ENCODE results near the gene SLC30A2.
"Not testable (repeated sequence)": the region's sequence is repeated elsewhere in the genome, so short reads cannot be mapped to it uniquely, and the experiment has no call there.

Gene SLC30A2, protein sequence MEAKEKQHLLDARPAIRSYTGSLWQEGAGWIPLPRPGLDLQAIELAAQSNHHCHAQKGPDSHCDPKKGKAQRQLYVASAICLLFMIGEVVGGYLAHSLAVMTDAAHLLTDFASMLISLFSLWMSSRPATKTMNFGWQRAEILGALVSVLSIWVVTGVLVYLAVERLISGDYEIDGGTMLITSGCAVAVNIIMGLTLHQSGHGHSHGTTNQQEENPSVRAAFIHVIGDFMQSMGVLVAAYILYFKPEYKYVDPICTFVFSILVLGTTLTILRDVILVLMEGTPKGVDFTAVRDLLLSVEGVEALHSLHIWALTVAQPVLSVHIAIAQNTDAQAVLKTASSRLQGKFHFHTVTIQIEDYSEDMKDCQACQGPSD

DNA sequence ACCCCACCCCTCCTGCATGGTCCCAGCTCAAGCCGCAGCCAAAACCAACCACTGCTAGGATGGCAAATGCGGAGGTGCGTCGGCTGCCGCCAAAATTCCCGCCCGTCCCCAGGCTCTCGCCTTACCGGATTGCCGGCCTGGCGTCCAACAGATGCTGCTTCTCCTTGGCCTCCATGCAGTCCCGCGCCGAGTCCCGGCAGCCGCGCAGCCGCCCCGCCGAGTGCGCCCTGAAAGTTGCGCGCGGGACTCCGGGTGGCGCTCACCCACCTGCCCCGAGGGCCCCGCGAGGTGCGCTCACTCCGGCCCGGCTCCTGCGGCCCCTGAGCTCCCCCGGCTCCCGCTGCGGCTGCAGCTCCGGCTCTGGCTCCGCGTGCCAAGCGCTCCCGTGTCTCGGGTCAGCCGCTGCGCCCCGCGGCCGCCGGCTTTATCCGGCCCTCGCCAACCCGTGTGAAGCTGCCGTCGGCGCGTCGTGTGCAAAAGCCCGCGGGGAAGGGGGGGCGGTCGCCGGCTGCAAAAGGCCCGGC is at the start of gene SLC30A2:
TSS of gene SLC30A2 (minus strand) at position 397 of the 524 bp plus-strand sequence. CDS start at position 175, 222 bp downstream.
- DNase-seq: no peak

DNA sequence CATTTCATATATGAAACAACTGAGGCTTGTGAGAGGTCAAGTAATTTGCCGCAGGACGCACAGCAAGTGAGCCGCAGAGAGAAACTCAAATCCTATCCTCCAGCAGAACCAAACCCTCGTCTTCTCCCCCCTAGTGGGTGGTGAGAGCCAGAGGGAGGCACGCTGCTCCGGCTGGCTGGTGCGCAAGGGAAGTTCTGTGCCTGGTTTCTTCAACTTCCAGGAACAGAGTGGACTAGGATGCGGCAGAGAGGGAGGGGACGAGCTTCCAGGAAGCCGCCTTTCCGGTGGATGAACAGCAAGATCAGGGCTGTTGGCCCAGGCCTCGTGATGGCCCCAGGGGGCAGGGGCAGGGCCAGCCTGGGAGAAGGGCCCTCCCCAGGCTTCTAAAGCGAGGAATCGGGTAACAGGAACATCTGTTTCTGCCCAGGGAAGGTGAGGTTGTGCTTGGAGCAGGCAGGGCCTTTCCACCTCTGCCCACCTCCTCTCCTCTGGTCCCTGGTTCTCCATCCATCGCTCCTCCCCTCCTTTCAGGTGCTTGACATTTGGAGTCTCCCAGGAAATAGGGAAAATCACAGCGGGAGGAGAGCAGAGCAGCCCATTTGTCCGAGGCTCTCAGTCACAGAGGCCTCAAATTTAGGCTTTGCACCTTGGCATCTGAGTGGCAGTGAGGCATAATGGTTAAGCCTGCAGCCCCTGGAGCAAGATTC is 48.9 kb upstream of the SLC30A2 start:
- DNase-seq: no peak

DNA sequence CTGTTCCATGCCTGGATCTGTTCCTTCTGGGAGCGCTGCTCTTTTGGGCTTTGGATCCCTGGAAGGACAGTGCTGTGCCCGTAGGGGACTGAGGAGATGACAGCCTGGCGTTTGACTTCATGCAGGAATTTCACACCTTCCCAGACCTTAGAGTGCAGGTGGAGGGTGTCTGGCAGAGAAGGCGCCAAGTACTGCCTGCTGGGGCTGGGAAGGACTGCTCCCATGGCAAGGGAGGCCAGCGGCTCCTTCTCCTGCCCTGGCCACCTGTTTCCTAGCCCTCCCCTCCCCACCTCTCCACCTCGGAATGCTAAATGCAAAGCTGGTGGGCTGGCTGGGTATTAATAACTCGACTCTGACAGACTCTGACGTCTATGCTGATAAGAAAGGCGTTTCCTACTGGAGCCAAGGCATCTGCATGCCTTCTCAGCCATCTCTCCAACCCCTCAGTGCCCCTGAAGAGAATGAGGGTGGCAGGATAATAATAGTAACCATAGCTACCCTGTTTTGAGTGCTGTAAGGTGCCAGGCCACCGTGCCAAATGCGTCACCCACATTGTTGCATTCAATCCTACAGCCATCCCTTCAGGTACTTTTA is 48.3 kb upstream of the SLC30A2 start:
- no peak for DNase-seq

DNA sequence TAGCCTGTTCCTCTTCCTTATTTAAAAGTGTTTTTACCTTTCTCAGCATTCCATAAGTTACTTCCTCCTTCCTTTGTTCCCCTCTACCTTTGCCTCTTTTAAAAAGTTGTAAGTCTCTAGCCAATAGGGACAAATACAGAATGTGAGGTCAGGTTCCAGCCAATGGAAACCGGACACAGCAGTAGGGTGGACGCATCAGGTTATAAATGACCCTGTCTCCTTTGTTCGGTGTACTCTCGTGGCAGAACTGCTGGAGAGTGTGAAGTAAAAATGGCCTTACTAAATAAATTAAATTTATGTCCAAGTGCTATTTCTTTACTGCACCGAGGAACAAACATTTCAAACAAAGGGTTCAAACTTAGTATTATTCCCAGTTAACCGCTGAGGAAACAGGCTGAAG is 47.7 kb upstream of the SLC30A2 start:
- DNase-seq: not testable (repeated sequence)

DNA sequence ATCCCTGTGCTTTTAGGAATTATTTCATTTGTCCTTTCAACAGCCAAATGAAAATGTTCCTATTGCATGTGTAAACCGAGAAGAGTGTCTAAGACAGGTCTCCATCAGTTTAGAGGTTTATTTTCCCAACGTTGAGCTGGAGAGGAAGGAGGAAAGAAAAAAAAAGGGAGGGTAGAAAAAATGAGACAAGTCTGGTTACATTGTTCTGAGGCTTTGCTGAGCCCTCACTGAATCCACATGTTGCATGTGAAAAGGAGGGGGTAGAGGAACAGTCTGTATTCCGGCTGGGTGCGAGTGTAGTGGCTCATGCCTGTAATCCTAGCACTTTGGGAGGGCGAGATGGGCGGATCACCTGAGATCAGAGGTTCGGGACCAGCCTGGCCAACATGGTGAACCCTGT is 46.5 kb upstream of the SLC30A2 start:
- DNase-seq: no peak

DNA sequence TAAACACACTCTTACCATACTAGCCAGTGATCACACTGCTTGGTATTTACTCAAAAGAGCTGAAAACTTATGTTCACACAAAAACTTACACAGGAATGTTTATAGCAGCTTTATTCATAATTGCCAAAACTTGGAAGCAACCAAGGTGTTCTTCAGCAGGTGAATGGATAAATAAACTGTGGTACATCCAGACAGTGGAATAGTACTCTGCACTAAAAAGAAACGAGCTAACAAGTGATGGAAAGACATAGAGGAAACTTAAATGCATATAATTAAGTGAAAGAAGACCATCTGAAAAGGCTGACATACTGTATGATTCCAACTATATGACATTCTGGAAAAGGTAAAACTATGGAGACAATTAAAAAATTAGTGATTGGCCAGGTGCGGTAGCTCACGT is 45.0 kb upstream of the SLC30A2 start:
- no peak for DNase-seq

DNA sequence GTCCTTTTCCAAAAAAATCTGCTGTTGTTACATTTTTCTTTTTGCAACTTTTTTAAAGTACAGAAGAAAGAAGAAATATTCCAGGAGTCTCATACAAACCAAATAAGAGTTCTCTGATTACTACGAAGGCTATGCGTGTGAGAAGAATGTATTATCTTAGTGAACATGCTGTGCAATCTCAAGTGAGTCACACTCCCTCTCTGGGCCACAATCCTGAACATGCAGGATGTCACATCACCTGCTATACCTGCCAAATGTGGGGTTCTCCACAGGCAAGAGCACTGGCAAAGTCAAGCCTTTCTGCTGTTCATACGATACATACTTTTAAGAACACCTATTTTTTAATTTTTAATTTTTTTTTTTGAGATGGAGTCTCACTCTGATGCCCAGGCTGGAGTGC is 43.2 kb upstream of the SLC30A2 start:
- no peak for DNase-seq

DNA sequence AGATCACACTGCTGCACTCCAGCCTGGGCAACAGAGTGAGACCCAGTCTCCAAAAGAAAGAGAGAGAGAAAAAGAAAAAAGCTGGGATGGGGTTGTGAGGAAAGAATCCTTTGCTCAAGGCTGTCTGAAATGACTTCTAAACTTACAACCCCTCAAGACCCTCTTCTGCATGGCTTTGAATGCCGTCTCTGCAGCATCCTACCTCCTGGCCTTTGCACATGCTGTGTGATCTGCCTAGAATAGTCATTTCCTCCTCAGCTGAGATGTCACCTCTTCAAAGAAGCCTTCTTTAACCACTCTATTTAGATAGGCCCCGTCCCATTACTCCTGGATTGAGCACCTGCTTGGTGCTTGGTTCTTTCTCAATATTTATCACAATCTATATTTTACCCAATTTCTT is 38.9 kb upstream of the SLC30A2 start:
- DNase-seq: no peak

DNA sequence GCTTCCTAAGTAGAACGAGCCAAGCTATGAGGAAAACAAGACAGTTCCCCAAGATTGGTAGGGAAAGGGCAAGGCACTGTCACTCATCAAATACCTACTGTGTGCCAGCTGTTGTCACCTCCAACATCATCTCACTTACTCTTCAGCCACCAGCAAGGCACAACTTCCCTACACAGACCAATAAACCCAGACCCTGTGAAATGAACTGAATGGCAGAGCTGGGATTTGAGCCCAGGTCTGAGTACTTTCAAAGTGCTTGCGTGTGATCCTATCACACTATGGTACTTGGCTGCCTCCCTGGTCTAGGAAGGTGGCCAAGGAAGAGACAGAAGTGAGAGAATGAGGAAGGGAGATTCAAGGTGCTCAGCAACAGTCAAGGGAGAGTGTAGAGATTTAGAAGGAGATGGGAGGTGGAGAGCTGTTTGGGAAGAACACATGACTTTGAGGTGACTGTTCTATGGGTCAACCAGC is 38.2 kb upstream of the SLC30A2 start:
- DNase-seq: no peak

DNA sequence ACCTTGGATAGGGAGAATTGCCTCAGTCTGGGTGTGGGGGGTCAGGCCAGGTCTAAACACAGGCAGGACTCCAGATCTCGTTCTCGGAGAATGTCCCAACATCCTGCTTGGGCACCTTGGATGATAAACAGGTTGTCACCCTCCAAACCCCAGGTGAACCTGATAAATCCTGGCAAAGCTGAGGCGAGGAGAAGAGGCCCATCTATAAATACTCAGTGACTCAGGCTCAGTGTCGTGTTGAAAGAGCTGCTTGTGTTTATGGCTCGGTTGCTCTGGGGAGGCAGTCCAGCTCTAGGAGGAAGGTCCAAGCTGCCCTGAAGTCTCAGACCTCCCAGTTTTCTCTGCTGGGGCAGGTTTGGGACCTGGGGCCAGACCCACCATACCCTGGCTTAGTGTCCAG is 37.3 kb upstream of the SLC30A2 start:
- no peak for DNase-seq

DNA sequence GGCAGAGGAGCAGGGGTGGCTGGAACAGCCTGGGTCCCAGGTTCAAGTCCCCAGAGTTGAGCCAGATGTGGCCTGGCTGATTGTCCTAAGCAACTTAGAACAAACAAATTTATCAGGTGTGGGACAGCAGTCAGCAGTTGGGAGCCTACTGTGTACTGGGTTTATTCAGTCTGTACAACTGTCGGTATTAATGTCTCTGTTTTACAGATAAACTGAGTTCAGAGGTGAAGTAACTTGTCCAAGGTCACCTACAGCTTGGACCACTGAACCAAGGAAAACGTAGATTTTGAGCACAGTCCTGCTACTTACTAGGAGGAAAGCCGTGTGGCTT is 36.1 kb upstream of the SLC30A2 start:
- no peak for DNase-seq

DNA sequence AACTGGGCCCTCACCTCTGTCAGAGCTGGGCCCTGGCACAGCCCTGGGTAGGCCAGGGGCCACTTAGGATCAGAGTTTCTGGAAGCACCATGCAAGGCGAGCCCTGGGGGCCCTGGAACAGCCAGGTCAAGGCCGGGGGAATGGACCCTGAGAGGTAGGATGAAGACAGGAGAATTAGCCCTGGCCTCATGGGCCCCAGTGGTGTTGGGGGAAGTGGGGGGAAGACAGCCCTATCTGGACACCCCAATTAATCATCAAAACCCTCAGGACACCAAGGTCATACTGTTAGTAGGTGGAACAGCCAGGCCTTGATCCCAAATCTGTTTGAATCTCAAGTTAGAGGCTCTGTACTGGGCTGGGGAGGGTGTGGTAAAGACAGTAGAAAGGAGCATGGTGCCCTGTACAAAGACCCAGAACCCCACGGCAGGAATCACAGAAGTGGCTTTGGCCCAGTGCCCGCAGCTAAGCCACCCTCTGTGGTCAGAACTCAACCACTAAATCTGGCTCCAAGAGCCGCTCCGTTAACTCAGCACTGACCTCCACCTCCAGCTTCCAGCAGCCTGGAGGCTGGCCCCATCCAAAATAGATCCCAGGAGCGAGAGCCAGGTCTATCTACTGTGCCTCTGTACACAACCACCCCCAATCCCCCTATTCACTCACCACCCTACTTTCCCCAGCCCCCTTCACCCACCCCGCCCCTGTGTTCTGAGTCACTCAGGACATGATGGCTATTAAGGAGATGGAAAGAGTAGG is 35.5 kb upstream of the SLC30A2 start:
- no peak for DNase-seq

DNA sequence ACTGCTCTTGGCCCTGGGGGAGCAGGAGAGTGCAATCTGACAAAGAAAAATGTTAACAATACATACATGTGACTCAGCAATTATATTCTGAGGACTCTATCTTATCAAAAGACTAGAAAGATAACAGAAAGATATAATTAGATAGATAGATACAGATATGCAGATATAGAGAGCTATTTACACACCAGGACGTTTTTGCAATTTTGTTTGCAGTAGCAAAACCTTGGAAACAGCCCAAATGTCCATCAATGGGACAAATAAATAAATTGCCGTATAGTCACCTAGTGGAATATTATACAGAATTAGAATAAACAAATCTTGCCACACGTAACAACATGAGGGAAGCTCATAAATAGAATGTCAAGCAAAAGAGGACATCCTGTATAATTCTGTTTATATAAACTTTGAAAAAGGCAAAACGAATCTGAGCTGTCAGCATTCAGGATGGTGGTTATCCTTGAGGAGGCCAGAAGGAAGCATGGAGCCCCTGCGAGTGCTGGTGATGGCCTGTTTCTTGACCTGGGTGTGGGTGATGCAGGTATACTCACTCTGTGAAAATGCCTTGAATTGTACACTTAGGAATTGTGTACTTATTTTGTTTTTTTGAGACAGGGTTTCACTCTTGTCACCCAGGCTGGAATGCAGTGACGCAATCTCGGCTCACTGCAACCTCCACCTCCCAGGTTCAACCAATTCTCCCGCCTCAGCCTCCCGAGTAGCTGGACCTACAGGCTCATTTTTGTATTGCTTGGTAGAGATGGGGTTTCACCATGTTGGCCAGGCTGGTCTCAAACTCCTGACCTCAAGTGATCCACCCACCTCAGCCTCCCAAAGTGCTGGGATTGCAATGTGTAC is 34.3 kb upstream of the SLC30A2 start:
- DNase-seq: no peak

DNA sequence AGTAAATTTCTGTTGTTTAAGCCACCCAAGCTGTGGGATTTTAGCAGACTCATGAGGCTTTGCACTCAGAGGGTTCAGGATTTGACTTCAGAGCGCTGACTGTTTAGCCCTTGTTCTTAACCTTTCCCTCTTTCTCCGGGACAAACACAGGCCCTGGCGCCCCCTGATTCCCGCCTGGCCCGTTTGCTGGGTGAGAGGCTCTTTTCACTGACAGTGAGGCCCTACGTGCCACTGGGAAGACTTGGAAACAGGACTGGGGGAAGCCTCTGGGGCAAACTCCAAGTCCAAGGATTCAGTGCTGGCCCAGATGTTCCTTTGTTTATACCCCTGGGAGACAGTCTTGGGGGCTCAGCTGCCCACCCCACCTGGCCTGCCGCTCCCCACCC is 33.3 kb upstream of the SLC30A2 start:
- no peak for DNase-seq

DNA sequence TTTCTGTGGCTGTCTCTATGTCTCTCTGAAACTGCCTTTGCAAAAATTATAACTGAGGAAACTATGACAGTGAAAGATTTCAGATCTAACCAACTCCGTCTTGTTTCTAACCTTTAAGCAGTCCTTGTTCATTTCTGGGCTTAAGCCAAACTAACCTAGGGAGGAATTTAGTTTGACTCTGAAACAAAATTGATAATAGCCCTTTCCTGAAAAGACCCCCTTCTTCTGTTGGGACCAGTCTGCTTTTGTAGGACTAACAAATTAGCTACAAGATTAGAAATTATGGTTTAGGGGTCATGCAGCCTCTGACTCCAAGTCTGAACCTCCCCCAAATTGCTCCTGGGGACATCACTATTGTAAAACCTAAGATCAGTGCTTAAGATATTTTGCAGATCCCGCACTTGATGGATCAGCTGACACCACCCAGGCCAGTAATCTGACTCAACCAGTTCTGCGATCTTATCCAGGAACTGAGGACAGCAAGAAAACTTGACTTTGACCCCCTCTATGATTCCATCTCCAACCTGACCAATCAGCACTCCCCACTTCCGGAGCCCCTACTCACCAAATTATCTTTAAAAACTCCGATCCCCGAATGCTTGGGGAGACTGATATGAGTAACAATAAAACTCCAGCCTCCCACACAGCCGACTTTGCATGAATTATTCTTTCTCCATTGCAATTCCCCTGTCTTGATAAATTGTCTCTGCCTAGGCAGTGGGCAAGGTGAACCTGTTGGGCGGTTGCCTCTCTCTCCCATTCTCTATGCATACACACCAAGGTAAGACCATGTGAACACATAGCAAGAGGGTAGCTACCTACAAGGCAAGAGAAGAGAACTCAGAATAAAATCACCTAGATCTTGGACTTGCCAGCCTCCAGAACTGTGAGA is 32.6 kb upstream of the SLC30A2 start:
- DNase-seq: no peak

DNA sequence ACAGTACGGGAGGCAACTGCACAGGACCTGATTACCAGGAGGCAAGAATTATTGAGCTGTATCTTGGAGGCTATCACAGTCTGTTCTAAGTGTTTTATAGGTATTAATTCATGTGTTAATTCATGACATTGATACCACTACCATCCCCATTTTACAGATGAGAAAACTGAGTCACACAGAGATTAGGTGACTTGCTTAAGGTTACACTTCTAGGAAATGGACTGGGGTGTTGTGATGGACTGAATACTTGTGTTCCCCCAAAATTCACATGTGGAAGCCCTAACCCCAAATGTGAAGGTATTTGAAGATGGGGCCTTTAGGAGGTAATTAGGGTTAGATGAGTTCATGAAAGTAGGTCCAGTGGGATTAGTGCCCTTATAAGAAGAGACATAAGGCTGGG is 31.6 kb upstream of the SLC30A2 start:
- no peak for DNase-seq

DNA sequence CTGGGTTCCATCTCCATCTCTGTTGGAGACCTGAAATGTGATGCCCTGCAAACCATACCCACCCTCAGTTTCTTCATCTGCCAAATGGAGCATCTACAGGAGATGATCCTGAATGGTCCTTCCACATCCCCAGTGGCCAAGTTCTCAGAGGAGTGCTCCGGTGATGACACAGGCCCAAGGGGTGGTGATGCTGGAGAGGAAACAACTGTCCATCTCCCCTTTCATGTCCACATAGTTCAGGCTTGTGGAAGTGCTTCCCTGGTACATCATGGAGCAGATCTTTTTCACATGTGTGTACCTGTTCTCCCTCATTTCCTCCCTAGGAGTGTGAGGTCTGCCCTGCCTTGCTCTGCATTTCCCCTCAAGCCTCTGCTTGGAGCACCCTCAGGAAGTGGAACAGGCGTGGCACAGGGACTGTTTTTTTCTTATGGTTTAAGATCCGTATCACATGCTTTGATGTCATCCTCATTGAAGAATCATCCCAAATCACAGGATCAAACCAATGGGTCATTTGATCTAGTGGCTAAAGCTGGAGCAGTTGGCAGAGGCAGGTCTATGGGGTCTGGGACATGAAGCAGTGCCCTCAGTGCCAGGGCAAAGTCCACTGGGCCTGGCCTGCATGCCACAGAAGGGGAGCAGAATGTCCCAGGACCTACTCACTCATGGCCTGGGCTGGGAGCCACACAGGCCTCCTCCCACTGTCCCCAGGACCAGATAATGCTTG is 29.7 kb upstream of the SLC30A2 start:
- DNase-seq: no peak

DNA sequence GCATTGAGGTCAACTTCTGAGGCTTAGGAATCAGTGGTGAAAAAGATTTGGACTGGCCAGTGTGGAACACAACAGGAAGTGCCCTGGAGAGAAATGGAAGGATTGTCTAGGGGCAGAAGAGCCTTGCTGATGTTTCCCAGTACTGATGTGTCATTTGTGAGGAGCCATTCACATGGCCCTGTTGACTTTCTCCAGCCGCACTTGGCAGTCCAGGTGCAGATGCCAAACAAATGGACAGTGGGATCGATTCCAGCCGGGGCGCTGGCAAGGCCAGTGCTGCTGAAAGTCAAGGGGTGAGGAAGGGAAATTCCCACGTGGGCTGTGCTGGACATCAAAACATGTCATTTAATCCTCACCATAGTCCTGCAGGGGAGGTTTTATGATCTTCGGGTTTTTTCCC is 26.4 kb upstream of the SLC30A2 start:
- DNase-seq: no peak

DNA sequence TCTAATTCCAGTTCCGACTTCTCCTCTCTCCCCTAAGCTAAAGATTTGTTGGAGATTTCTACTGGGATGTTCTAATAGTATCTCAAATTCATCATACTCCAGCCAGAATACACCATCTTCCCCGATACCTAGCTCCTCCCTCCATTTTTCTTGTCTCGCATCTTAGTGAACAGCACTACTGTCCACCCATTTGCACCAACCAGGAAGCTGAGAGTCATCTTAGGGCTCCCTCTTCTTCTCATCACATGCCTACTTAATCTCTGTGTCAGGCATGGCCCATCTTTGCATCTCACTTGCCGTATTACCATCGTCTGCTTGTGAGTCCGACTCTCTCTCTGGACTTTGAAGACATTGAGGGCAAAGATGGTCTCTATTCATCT is 25.0 kb upstream of the SLC30A2 start:
- DNase-seq: no peak

DNA sequence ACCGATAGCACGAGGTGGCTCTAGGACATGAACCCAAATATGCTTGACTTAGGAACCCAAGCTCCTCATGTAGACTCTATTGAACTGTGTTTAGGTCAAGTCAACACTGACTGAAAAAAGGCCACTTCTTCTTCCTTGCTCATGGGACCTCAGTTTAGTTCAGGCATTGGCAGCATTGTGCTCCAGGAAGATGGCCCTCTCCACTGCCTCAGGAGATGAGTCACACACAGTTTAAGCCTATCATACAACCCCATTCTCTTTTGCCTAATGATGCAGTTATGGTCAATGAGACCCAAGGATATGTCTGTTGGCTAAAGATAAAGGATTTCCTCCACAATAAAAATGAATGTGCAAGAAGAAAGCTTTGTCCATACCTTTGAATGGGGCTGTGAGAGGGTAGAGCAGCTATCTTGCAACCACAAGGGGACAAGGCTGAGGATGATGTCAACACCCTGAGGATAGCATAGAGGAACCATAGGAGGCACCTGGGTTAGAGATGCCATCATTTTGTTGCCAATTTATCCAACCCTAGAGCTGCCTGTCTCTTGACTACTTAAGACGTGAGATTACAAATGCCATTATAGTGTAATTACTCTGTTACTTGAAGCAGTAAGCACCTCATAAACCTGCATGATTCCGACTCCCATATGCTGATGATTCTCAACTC is 24.5 kb upstream of the SLC30A2 start:
- DNase-seq: no peak
